K562 (cell line): ENCODE results near the gene DENND10.

ENCODE experiments used
- CREB1 ChIP-seq, 2 experiments: sonication (generic) in 1 of 2; formaldehyde crosslinking in 1 of 2; IDR thresholded peaks; 2 replicates each; pipeline versions ENCODE4 v1.6.1 to v1.8.0; 2012 to 2022; ENCODE audit warnings: inconsistent platforms in 1 of 2, mild to moderate bottlenecking in 1 of 2, missing genetic modification reagents in 1 of 2, moderate library complexity in 1 of 2
- EHMT2 ChIP-seq: fragments of 450-650 bp; IDR thresholded peaks from 2 replicates; pipeline ENCODE4 v1.6.1; 2018; ENCODE audit warnings: antibody characterized with exemption
- EP300 ChIP-seq: IDR thresholded peaks from 2 replicates; pipeline ENCODE4 v1.6.1; 2012; ENCODE audit warnings: low read length, improper control_type of control experiment
- GATA2 ChIP-seq: sonication (generic); formaldehyde crosslinking; IDR thresholded peaks from 2 replicates; pipeline ENCODE4 v1.4.0; 2020; ENCODE audit warnings: mild to moderate bottlenecking, missing genetic modification reagents
- KLF6 ChIP-seq: fragments of 250-450 bp; sonication (Bioruptor Pico); IDR thresholded peaks from 2 replicates; pipeline ENCODE4 v1.4.0; 2020; ENCODE audit warnings: mild to moderate bottlenecking, moderate library complexity, borderline replicate concordance
- PHB2 ChIP-seq: fragments of 450-650 bp; IDR thresholded peaks from 2 replicates; pipeline ENCODE4 v1.6.1; 2017; ENCODE audit warnings: low read depth
- POLR2AphosphoS5 ChIP-seq: IDR thresholded peaks from 2 replicates; pipeline ENCODE4 v1.6.1; 2011; ENCODE audit warnings: mild to moderate bottlenecking, low read depth, low read length, moderate library complexity; ENCODE audit not compliant: control insufficient read depth, insufficient read depth
- POLR3A ChIP-seq: IDR thresholded peaks from 2 replicates; pipeline ENCODE4 v1.6.1; 2011; ENCODE audit warnings: borderline replicate concordance, mild to moderate bottlenecking, moderate library complexity; ENCODE audit not compliant: insufficient read length, insufficient read depth; ENCODE audit errors: extremely low read depth
- SMARCA5 ChIP-seq: fragments of 450-650 bp; IDR thresholded peaks from 2 replicates; pipeline ENCODE4 v1.6.1; 2016
- ZC3H4 ChIP-seq: sonication (generic); formaldehyde crosslinking; IDR thresholded peaks from 2 replicates; pipeline ENCODE4 v1.9.0; 2021; ENCODE audit warnings: missing genetic modification reagents, borderline replicate concordance
- ZNF830 ChIP-seq: fragments of 250-450 bp; sonication (Bioruptor Pico); IDR thresholded peaks from 2 replicates; pipeline ENCODE4 v1.5.0; 2021; ENCODE audit warnings: mild to moderate bottlenecking
- TF ChIP-seq, protein P1 (sequence below), 2 experiments: fragments of 450-650 bp; conservative IDR thresholded peaks; 2 replicates each; pipeline ENCODE4 v1.6.1; 2017; ENCODE audit warnings: mild to moderate bottlenecking in 2 of 2, moderate library complexity in 2 of 2

- no peak for TF ChIP-seq EHMT2
- TF ChIP-seq, protein P1, sequence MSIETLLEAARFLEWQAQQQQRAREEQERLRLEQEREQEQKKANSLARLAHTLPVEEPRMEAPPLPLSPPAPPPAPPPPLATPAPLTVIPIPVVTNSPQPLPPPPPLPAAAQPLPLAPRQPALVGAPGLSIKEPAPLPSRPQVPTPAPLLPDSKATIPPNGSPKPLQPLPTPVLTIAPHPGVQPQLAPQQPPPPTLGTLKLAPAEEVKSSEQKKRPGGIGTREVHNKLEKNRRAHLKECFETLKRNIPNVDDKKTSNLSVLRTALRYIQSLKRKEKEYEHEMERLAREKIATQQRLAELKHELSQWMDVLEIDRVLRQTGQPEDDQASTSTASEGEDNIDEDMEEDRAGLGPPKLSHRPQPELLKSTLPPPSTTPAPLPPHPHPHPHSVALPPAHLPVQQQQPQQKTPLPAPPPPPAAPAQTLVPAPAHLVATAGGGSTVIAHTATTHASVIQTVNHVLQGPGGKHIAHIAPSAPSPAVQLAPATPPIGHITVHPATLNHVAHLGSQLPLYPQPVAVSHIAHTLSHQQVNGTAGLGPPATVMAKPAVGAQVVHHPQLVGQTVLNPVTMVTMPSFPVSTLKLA (conservative IDR thresholded peaks at IDR 0.05), result no peak
- TF ChIP-seq PHB2, result no peak
- TF ChIP-seq ZC3H4 (CRISPR knock-in tag), result no peak
- TF ChIP-seq KLF6 (CRISPR knock-in tag), result no peak
- no peak for TF ChIP-seq POLR2AphosphoS5
- TF ChIP-seq CREB1 (IDR thresholded peaks at IDR 0.05), result no peak
- no peak for TF ChIP-seq CREB1 (CRISPR knock-in tag; IDR thresholded peaks at IDR 0.05)
- no peak for TF ChIP-seq ZNF830 (CRISPR knock-in tag)
- TF ChIP-seq EP300, result no peak
- TF ChIP-seq SMARCA5, result no peak
- no peak for TF ChIP-seq POLR3A
- no peak for TF ChIP-seq GATA2 (CRISPR knock-in tag)
These were observed 49.1 kb downstream of the DENND10 start for GRCh38 chr10:119153041-119153440.
